ENCODE data around the gene DPF3. TPM values are rescaled to one million over a fixed set of nuclear protein-coding genes. Genes with fewer than 3 reads are reported as not detected.

Gene DPF3
- polyA plus RNA-seq, 1 experiment: 15.8 TPM

GRCh38 chr14:72891666-72892102 lies 2.2 kb downstream of the DPF3 start:
- no peaks in the 10 kb centered on the region for H3K27me3 ChIP-seq (ENCODE audit: control insufficient read depth, insufficient read depth, low read length)
- H3K27ac ChIP-seq (ENCODE audit: low read depth, low read length): peak overlapping the region; percentile 11
- POLR2A ChIA-PET: interaction anchor here (0.9 to 1.5 kb wide), 3 partner anchors 146 to 375 kb away, joined by 3 read pairs; no protein-coding TSS in a partner anchor

GRCh38 chr14:72889366-72889765 lies 4.5 kb downstream of the DPF3 start:
- TF ChIP-seq, protein P1, sequence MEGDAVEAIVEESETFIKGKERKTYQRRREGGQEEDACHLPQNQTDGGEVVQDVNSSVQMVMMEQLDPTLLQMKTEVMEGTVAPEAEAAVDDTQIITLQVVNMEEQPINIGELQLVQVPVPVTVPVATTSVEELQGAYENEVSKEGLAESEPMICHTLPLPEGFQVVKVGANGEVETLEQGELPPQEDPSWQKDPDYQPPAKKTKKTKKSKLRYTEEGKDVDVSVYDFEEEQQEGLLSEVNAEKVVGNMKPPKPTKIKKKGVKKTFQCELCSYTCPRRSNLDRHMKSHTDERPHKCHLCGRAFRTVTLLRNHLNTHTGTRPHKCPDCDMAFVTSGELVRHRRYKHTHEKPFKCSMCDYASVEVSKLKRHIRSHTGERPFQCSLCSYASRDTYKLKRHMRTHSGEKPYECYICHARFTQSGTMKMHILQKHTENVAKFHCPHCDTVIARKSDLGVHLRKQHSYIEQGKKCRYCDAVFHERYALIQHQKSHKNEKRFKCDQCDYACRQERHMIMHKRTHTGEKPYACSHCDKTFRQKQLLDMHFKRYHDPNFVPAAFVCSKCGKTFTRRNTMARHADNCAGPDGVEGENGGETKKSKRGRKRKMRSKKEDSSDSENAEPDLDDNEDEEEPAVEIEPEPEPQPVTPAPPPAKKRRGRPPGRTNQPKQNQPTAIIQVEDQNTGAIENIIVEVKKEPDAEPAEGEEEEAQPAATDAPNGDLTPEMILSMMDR (IDR thresholded peaks at IDR 0.05; ENCODE audit: low read depth, low read length): no peak
- ChIA-PET POLR2A (interaction anchor here (1.0 kb wide), 1 partner anchor 87 kb away, joined by 3 read pairs; no protein-coding TSS in a partner anchor), CTCF (interaction anchor here (1.0 to 4.5 kb wide), 3 partner anchors 15 to 374 kb away, joined by 3 to 49 read pairs (median 5); no protein-coding TSS in a partner anchor)
- DNase-seq (ENCODE audit: low read depth, low spot score): no peak
- Histone ChIP-seq H3K27ac (ENCODE audit: low read depth, low read length) (no peak overlapping the region), H3K27me3 (ENCODE audit: control insufficient read depth, insufficient read depth, low read length) (no peaks in the 10 kb centered on the region), H3K4me3 (ENCODE audit: low read depth, low read length) (no peak overlapping the region), H3K9me3 (ENCODE audit: control insufficient read depth, insufficient read depth, low read length) (peaks cover 3% of the 10 kb centered on the region)

More at GRCh38 chr14:72891666-72892102, 2.2 kb downstream of the DPF3 start:
- TF ChIP-seq, protein P1 (IDR thresholded peaks at IDR 0.05; ENCODE audit: low read depth, low read length): no peak
- DNase-seq (ENCODE audit: low read depth, low spot score): no peak
- CTCF ChIA-PET: interaction anchor here (0.6 to 4.5 kb wide), 6 partner anchors 10 to 376 kb away, joined by 3 to 49 read pairs (median 6); no protein-coding TSS in a partner anchor
- H3K4me3 ChIP-seq (ENCODE audit: low read depth, low read length): peak overlapping the region; percentile 83
- peaks cover 3% of the 10 kb centered on the region for H3K9me3 ChIP-seq (ENCODE audit: control insufficient read depth, insufficient read depth, low read length)

DNA sequence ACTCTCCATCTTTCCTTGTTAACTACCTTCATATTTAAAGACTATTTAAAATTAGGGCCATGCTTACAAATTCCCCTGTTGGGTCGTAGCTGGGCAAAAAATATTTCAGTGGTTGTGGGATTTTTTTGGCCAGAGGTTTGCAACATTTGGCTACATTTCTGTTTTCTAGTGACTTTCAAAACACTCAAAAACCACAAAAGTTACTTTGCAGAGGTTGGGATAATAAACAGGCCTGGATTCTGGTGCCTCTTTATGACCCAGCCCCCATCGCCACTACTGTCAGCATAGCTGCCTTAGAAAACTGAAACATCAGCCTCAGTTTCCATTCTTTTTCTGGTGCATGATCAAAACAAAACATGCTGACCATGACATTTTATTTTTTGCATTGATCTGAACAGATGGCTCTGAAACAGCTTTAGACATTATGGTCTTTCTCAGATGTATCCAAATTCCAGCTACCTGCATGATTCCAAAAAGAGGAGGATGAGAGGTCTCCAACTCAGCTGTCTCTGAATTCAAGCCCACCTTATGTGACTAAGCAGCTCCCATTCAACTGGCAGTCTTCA lies 5.2 kb downstream of the DPF3 start:
- ChIA-PET POLR2A (interaction anchor here (1.0 kb wide), 1 partner anchor 87 kb away, joined by 3 read pairs; no protein-coding TSS in a partner anchor), CTCF (interaction anchor here (1.0 to 4.5 kb wide), 3 partner anchors 15 to 373 kb away, joined by 3 to 49 read pairs (median 5); no protein-coding TSS in a partner anchor)
- Histone ChIP-seq H3K27ac (ENCODE audit: low read depth, low read length) (no peak overlapping the region), H3K9me3 (ENCODE audit: control insufficient read depth, insufficient read depth, low read length) (peaks cover 3% of the 10 kb centered on the region), H3K27me3 (ENCODE audit: control insufficient read depth, insufficient read depth, low read length) (no peaks in the 10 kb centered on the region), H3K4me3 (ENCODE audit: low read depth, low read length) (no peak overlapping the region)
- DNase-seq (ENCODE audit: low read depth, low spot score): no peak
- TF ChIP-seq, protein P1 (IDR thresholded peaks at IDR 0.05; ENCODE audit: low read depth, low read length): no peak

- Histone ChIP-seq H3K9me3 (ENCODE audit: control insufficient read depth, insufficient read depth, low read length) (peaks cover 3% of the 10 kb centered on the region), H3K27me3 (ENCODE audit: control insufficient read depth, insufficient read depth, low read length) (no peaks in the 10 kb centered on the region), H3K4me3 (ENCODE audit: low read depth, low read length) (no peak overlapping the region), H3K27ac (ENCODE audit: low read depth, low read length) (no peak overlapping the region)
- no peak for DNase-seq (ENCODE audit: low read depth, low spot score)
- TF ChIP-seq, protein P1 (IDR thresholded peaks at IDR 0.05; ENCODE audit: low read depth, low read length): no peak
- POLR2A ChIA-PET: no interaction called here
- CTCF ChIA-PET: interaction anchor here (1.2 to 4.5 kb wide), 3 partner anchors 372 to 378 kb away, joined by 3 to 49 read pairs (median 3); no protein-coding TSS in a partner anchor
Measured at GRCh38 chr14:72888192-72888591, 5.7 kb downstream of the DPF3 start.

DNA sequence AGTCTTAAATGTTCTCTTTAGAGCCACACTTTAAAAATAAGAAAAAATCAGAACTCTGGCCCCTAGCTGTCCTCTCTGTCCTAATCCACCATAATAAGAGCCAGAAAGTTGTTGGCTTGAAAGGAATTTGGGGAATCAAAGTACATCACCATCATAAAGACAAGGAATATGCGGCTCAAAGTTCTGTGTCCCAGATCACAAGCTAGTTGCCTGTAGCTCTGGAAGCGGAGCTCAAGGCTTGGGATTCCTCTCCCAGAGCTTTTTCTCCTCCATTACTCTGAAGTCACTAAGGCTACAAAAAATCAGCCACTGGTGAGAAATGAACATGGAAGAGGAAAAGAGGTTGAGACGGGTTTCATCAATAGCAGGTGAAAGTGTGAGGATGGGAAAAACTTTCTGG lies 6.4 kb downstream of the DPF3 start:
- ChIA-PET CTCF (interaction anchor here (0.8 to 1.3 kb wide), 3 partner anchors 372 to 377 kb away, joined by 3 read pairs; no protein-coding TSS in a partner anchor), POLR2A (no interaction called here)
- Histone ChIP-seq H3K9me3 (ENCODE audit: control insufficient read depth, insufficient read depth, low read length) (peaks cover 3% of the 10 kb centered on the region; the same call in 1 of the 2 replicates), H3K27ac (ENCODE audit: low read depth, low read length) (no peak overlapping the region), H3K4me3 (ENCODE audit: low read depth, low read length) (no peak overlapping the region), H3K27me3 (ENCODE audit: control insufficient read depth, insufficient read depth, low read length) (no peaks in the 10 kb centered on the region)
- TF ChIP-seq, protein P1 (IDR thresholded peaks at IDR 0.05; ENCODE audit: low read depth, low read length): no peak
- DNase-seq (ENCODE audit: low read depth, low spot score): no peak

Data from AG04450 (cell line).